ENCODE data around the gene TIMM10B. TPM values are rescaled to one million over a fixed set of nuclear protein-coding genes. Genes with fewer than 3 reads are reported as not detected.

Gene TIMM10B
- total RNA-seq, 3 donors from 2014 or later: 36.9 to 42.4 (median 41.0) TPM

- H3K4me3 ChIP-seq: no peak overlapping the region
- H3K9me3 ChIP-seq: no peaks in the 10 kb centered on the region
- ATAC-seq (no peak), DNase-seq (no peak)
- TF ChIP-seq CTCF (IDR thresholded peaks at IDR 0.05): no peak
- H3K4me1 ChIP-seq (ENCODE audit: low read depth): no peaks in the 10 kb centered on the region
- H3K36me3 ChIP-seq (ENCODE audit: low read depth): no peaks in the 10 kb centered on the region
- intact Hi-C loops (cut with DNase I, micrococcal nuclease): no loop called here
Measured at GRCh38 chr11:6452219-6452618, 29.1 kb upstream of the TIMM10B start.

GRCh38 chr11:6453152-6453551, 28.1 kb upstream of the TIMM10B start:
- no peaks in the 10 kb centered on the region for H3K36me3 ChIP-seq (ENCODE audit: low read depth)
- H3K4me1 ChIP-seq (ENCODE audit: low read depth): no peaks in the 10 kb centered on the region
- TF ChIP-seq CTCF (IDR thresholded peaks at IDR 0.05): no peak
- intact Hi-C loops (cut with DNase I, micrococcal nuclease): no loop called here
- ATAC-seq (no peak), DNase-seq (no peak)
- no peak overlapping the region for H3K4me3 ChIP-seq
- no peaks in the 10 kb centered on the region for H3K9me3 ChIP-seq

- Histone ChIP-seq H3K4me3 (no peak overlapping the region), H3K36me3 (ENCODE audit: low read depth) (no peaks in the 10 kb centered on the region), H3K9me3 (no peaks in the 10 kb centered on the region), H3K4me1 (ENCODE audit: low read depth) (no peaks in the 10 kb centered on the region)
- no peak for TF ChIP-seq CTCF (IDR thresholded peaks at IDR 0.05)
- ATAC-seq (no peak), DNase-seq (no peak)
- intact Hi-C loops (cut with DNase I, micrococcal nuclease): no loop called here
Measured at GRCh38 chr11:6455070-6455469, 26.2 kb upstream of the TIMM10B start.

- no peak for ATAC-seq
- no peaks in the 10 kb centered on the region for H3K9me3 ChIP-seq
- TF ChIP-seq CTCF (IDR thresholded peaks at IDR 0.05): no peak
- no peaks in the 10 kb centered on the region for H3K4me1 ChIP-seq (ENCODE audit: low read depth)
- intact Hi-C loops (cut with DNase I, micrococcal nuclease): no loop called here
- H3K36me3 ChIP-seq (ENCODE audit: low read depth): no peaks in the 10 kb centered on the region
- no peak for DNase-seq
- no peak overlapping the region for H3K4me3 ChIP-seq
Measured at GRCh38 chr11:6456361-6457073, 24.8 kb upstream of the TIMM10B start.

- DNase-seq (no peak), ATAC-seq (no peak)
- Histone ChIP-seq H3K4me3 (no peak overlapping the region), H3K4me1 (ENCODE audit: low read depth) (no peaks in the 10 kb centered on the region), H3K36me3 (ENCODE audit: low read depth) (peaks cover 4% of the 10 kb centered on the region), H3K9me3 (no peaks in the 10 kb centered on the region)
- intact Hi-C loops (cut with DNase I, micrococcal nuclease): no loop called here
- no peak for TF ChIP-seq CTCF (IDR thresholded peaks at IDR 0.05)
Measured at GRCh38 chr11:6457581-6458320, 23.6 kb upstream of the TIMM10B start.
